Stimulated activated naive CD8-positive, alpha-beta T cell treated with anti-CD3 and anti-CD28 coated beads, Interleukin-15, amount 100 ng/mL, for 72 hours (primary cell): ENCODE measurements around the gene PSD.
A peak's percentile ranks its signal among the peaks of the same experiment; 100 is the strongest.

Experiments used
- ATAC-seq: fragments of 150-1000 bp; cut with Tn5 transposase; 2 replicates; pipeline ENCODE4 v1.10.0; 2021; ENCODE audit warnings: mild to moderate bottlenecking, moderate library complexity
- DNase-seq, 2 donors: peaks; one replicate each; pipeline ENCODE4 v3.0.0; 2021 to 2022
- H3K27ac Mint-ChIP-seq, 2 donors: one replicate each; pipeline ENCODE4 v1.8.0; 2022; ENCODE audit warnings: mild to moderate bottlenecking in 2 of 2, mixed read lengths in 2 of 2, moderate library complexity in 2 of 2
- H3K27me3 Mint-ChIP-seq: one replicate; pipeline ENCODE4 v1.8.0; 2022; ENCODE audit warnings: mixed read lengths
- H3K4me1 Mint-ChIP-seq: one replicate; pipeline ENCODE4 v1.8.0; 2022; ENCODE audit warnings: mild to moderate bottlenecking, mixed read lengths
- H3K4me3 Mint-ChIP-seq, 2 donors: one replicate each; pipeline ENCODE4 v1.8.0; 2022; ENCODE audit warnings: mild to moderate bottlenecking in 2 of 2, mixed read lengths in 2 of 2, moderate library complexity in 1 of 2
- H3K9me3 Mint-ChIP-seq, 2 donors: one replicate each; pipeline ENCODE4 v1.8.0; 2022; ENCODE audit warnings: mixed read lengths in 2 of 2

The PSD gene

DNA sequence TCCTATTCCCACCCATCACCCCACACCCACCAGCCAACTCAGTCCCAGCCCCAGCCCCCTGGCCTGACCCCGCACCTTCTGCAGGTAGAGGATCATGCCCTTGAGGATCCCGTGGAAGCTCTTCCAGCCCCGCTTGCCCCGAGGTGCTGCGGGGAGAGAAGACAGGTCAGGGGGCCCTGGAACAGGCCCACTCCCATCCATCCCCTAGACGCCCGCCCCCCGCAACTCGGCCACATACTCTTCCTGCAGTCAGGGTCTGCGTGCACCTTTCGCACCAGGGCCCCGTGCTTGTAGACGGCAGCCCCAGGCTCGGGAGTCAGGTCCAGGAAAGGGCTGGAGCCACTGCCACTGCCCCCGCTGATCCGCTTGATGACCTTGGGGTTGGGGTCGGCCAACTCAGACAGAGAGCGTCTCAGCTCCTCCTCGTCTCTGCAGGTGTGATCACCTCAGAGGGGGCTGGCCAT is 13.4 kb downstream of the PSD start:
- no peaks in the 10 kb centered on the region for H3K9me3 Mint-ChIP-seq
- peak overlapping the region in 1 of 2 donors; percentile 29 for H3K4me3 Mint-ChIP-seq
- H3K4me1 Mint-ChIP-seq, result peaks cover 87% of the 10 kb centered on the region
- ATAC-seq, result no peak
- no peaks in the 10 kb centered on the region for H3K27me3 Mint-ChIP-seq
- peak in 1 of 2 donors; percentile 45 for DNase-seq
- peak overlapping the region in 1 of 2 donors; percentile 61 for H3K27ac Mint-ChIP-seq

DNA sequence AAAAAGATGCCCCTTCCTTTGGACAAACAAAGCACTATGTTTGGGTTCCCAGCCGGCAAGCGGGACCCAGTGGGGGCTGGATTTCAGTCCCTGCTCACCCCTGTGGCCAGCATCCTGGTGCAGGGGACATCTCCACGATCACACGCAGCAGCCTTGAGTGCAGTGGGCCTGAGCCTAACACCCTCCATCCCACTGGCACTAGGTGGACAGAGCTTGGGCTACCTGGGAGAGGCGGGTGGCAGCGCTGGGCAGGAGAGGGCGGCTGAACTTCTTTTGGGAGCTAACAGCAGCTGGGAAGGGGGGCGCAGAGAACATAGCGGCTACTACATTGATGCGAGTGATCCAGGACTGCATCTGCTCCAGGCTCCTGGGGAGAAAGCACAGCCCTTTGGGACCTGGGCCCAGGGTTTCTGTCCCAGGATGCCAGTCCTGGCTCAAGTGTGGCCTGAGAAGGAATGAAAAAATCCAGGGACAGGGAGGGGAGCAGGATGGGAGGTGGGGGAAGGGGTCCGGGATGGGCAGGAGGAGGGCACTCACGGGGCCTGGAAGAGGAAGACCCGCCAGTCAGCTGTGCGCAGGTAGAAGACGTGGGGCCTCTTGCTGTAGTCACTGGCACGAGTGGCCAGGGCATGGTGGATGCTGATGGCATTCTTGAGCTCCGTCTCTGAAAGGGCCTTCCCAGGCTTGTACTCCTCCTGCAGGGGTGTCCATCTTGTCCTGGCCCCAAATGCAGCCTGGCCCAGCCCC is 14.1 kb downstream of the PSD start:
- peak in 1 of 2 donors; percentile 34 for DNase-seq
- Mint-ChIP-seq H3K27ac (peak overlapping the region in 1 of 2 donors; percentile 61), H3K4me3 (peak overlapping the region in 1 of 2 donors; percentile 35), H3K9me3 (no peaks in the 10 kb centered on the region), H3K4me1 (peaks cover 87% of the 10 kb centered on the region), H3K27me3 (no peaks in the 10 kb centered on the region)
- no peak for ATAC-seq

DNA sequence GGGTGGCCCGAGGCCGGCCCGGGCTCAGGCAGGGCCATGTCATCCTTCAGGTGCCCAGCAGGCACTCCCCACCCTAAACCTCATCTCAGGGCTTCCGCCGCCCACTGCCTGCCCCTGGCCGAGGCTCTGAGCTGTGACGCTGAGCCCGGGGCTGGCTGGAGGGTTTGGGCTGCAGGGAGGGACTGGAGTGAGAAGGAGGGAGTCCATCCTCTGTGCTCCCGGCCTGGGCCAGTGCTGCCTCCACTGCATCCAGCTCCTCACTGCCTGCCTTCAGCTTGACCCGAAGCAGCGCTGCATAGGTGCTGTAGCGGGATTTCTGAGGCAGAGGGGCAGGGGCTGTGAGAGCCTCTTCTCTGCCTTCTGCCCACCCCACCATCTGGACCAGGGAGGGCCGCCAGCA is 15.5 kb downstream of the PSD start:
- Mint-ChIP-seq H3K9me3 (no peaks in the 10 kb centered on the region), H3K27ac (peak overlapping the region in 1 of 2 donors; percentile 61), H3K4me1 (peaks cover 87% of the 10 kb centered on the region), H3K27me3 (no peaks in the 10 kb centered on the region), H3K4me3 (no peak overlapping the region)
- no peak for DNase-seq
- ATAC-seq, result no peak

DNA sequence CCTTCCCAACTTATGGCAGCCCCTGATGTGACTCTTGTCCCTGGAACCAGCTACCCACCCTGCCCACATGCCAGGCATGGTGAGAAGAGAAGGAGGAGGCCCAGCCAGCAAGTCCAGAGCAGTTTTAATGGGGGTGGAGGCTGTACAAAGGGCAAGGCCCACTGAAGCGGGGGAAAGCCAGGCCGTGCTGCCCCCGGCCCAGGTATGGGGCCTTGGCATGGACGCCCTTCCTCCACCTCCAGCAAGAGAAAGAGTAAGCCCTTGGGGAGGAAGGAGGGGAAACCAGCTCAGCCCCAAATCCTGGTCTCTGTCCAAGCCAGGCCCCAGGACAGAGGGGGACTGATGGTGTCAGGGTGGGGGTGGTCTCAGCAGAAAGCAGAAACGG is 16.1 kb downstream of the PSD start:
- ATAC-seq (no peak), DNase-seq (no peak)
- Mint-ChIP-seq H3K4me1 (peaks cover 87% of the 10 kb centered on the region), H3K27me3 (no peaks in the 10 kb centered on the region), H3K27ac (peak overlapping the region in 1 of 2 donors; percentile 65), H3K9me3 (no peaks in the 10 kb centered on the region), H3K4me3 (peak overlapping the region in 1 of 2 donors; percentile 14)

DNA sequence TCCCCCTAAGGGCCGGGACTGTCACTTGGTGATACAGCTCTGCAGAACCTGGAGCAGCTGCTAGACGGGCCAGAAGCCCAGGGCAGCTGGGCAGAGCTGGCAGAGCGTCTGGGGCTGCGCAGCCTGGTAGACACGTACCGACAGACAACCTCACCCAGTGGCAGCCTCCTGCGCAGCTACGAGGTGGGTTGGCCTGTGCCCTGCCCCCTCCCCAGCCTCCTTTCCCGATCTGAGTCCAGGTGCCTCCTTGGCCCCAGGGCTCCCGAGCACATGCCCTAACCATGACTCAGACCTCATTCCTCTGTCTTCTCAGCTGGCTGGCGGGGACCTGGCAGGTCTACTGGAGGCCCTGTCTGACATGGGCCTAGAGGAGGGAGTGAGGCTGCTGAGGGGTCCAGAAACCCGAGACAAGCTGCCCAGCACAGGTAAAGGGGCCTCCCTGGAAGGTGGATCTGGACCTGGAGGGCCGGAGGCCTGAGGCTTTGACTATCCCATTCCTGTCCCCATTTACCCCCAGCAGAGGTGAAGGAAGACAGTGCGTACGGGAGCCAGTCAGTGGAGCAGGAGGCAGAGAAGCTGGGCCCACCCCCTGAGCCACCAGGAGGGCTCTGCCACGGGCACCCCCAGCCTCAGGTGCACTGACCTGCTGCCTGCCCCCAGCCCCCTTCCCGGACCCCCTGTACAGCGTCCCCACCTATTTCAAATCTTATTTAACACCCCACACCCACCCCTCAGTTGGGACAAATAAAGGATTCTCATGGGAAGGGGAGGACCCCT is 16.7 kb downstream of the PSD start:
- Mint-ChIP-seq H3K9me3 (no peaks in the 10 kb centered on the region), H3K27me3 (no peaks in the 10 kb centered on the region), H3K4me3 (peak overlapping the region; percentile 10 to 59), H3K4me1 (peaks cover 87% of the 10 kb centered on the region), H3K27ac (no peak overlapping the region)
- DNase-seq (no peak), ATAC-seq (no peak)

DNA sequence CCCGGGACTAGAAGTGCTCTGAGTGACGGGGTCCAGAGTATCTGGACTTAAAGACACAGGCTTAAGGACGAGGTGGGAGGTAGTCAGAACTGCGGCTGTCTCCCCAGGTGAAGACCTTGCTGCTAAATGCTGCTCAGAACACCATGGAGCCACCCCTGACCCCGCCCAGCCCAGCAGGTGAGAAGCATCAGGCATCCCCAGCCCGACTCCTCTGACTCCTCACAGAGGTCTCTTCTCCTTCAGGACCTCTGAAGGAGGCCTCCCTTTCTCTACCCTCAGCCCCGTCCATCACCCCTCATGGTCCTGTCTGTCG is 17.3 kb downstream of the PSD start:
- Mint-ChIP-seq H3K4me1 (peaks cover 88% of the 10 kb centered on the region), H3K27ac (no peak overlapping the region), H3K4me3 (peak overlapping the region; percentile 3 to 39), H3K9me3 (no peaks in the 10 kb centered on the region), H3K27me3 (no peaks in the 10 kb centered on the region)
- ATAC-seq, result no peak
- DNase-seq, result no peak

DNA sequence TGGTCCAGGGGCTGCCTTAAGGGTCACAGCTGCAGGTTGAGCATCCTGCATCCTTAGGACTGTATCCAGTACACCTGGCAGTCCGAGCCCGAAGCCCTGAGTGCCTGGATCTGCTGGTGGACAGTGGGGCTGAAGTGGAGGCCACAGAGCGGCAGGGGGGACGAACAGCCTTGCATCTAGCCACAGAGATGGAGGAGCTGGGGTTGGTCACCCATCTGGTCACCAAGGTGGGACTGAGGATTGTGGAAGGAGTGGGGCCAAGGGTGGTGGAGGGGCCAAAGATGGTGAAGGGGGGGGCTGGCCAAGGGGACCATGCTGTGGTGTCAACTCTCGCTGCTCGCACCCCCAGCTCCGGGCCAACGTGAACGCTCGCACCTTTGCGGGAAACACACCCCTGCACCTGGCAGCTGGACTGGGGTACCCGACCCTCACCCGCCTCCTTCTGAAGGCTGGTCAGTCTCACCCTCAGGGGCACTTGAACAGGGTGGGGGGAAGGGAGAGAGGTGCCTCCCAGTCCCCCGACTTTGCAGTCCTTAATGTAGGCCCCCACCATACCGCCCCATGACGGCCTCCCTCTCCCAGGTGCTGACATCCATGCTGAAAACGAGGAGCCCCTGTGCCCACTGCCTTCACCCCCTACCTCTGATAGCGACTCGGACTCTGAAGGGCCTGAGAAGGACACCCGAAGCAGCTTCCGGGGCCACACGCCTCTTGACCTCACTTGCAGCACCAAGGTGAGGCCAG is 17.8 kb downstream of the PSD start:
- no peaks in the 10 kb centered on the region for H3K27me3 Mint-ChIP-seq
- peak overlapping the region in 1 of 2 donors; percentile 80 for H3K27ac Mint-ChIP-seq
- peak overlapping the region; percentile 39 to 82 for H3K4me3 Mint-ChIP-seq
- H3K4me1 Mint-ChIP-seq, result peaks cover 86% of the 10 kb centered on the region
- H3K9me3 Mint-ChIP-seq, result no peaks in the 10 kb centered on the region
- ATAC-seq, result no peak
- DNase-seq, result no peak

DNA sequence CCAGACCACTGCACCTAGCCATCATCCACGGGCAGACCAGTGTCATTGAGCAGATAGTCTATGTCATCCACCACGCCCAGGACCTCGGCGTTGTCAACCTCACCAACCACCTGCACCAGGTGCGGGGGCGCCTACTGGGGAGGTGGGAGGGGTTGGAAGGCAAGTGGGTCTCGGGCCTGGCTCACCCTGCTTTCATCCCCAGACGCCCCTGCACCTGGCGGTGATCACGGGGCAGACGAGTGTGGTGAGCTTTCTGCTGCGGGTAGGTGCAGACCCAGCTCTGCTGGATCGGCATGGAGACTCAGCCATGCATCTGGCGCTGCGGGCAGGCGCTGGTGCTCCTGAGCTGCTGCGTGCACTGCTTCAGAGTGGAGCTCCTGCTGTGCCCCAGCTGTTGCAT is 18.5 kb downstream of the PSD start:
- no peaks in the 10 kb centered on the region for H3K27me3 Mint-ChIP-seq
- peak overlapping the region; percentile 82 to 96 for H3K4me3 Mint-ChIP-seq
- ATAC-seq, result no peak
- peaks cover 79% of the 10 kb centered on the region for H3K4me1 Mint-ChIP-seq
- H3K9me3 Mint-ChIP-seq, result no peaks in the 10 kb centered on the region
- DNase-seq, result no peak
- H3K27ac Mint-ChIP-seq, result peak overlapping the region in 1 of 2 donors; percentile 80

DNA sequence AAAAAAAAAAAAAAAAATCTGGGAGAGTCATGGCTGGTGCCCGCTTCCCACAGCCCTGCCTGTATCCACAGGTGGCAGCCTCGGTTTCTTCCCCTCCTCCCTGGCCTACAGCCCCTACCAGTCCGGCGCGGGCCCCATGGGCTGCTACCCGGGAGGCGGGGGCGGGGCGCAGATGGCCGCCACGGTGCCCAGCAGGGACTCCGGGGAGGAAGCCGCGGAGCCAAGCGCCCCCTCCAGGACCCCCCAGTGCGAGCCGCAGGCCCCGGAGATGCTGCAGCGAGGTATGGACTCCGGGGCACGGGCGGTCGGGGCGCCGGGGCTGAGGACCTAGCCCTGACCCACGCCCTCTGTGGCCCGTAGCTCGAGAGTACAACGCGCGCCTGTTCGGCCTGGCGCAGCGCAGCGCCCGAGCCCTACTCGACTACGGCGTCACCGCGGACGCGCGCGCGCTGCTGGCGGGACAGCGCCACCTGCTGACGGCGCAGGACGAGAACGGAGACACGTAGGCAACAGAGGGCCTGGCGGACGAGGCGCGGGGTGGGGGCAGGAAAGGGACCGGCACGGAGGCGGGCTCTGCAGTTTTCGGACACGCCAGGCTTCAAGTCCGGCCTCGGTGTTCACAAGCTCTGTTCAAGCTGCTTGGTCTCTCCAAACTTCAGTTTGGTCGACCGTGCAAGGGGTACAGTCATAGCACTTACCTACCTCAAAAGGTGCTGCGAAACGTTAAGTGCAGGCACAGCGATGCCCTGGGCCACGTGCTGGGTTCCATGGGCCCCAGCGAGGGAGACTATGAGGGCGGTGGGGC is 19.2 kb downstream of the PSD start:
- Mint-ChIP-seq H3K4me3 (peak overlapping the region; percentile 86 to 96), H3K27ac (peak overlapping the region; percentile 33 to 87), H3K9me3 (no peaks in the 10 kb centered on the region), H3K27me3 (no peaks in the 10 kb centered on the region), H3K4me1 (peaks cover 72% of the 10 kb centered on the region)
- peak; percentile 89 to 91 for DNase-seq
- peak; percentile 58 for ATAC-seq

DNA sequence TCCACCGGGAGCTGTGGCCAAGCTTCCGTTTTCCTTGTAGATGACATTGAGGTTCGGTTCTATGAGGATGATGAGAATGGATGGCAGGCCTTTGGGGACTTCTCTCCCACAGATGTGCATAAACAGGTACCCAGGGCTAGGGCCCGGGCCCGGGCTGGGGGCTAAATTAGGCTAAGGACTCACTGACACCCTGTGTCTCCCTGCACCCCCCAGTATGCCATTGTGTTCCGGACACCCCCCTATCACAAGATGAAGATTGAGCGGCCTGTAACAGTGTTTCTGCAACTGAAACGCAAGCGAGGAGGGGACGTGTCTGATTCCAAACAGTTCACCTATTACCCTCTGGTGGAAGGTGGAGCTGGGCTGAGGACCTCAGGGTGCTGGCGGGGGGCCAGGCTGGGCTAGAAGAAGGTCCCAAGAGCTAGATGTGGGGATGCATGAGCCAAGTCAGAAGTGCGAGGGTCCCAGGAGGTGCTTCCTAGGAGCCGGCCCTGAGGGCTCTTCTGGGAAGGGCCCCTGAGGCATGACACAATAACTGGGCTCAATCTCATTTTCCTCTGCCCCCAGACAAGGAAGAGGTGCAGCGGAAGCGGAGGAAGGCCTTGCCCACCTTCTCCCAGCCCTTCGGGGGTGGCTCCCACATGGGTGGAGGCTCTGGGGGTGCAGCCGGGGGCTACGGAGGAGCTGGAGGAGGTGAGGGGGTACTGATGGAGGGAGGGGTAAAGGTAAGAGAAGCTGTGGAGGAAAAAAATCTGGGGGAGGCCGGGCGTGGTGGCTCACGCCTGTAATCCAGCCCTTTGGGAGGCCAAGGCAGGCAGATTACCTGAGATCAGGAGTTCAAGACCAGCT is 20.2 kb downstream of the PSD start:
- H3K4me1 Mint-ChIP-seq, result peaks cover 70% of the 10 kb centered on the region
- H3K9me3 Mint-ChIP-seq, result no peaks in the 10 kb centered on the region
- H3K4me3 Mint-ChIP-seq, result peak overlapping the region; percentile 86 to 96
- H3K27ac Mint-ChIP-seq, result peak overlapping the region; percentile 33 to 76
- H3K27me3 Mint-ChIP-seq, result no peaks in the 10 kb centered on the region
- ATAC-seq (no peak), DNase-seq (peak in 1 of 2 donors; percentile 21)

DNA sequence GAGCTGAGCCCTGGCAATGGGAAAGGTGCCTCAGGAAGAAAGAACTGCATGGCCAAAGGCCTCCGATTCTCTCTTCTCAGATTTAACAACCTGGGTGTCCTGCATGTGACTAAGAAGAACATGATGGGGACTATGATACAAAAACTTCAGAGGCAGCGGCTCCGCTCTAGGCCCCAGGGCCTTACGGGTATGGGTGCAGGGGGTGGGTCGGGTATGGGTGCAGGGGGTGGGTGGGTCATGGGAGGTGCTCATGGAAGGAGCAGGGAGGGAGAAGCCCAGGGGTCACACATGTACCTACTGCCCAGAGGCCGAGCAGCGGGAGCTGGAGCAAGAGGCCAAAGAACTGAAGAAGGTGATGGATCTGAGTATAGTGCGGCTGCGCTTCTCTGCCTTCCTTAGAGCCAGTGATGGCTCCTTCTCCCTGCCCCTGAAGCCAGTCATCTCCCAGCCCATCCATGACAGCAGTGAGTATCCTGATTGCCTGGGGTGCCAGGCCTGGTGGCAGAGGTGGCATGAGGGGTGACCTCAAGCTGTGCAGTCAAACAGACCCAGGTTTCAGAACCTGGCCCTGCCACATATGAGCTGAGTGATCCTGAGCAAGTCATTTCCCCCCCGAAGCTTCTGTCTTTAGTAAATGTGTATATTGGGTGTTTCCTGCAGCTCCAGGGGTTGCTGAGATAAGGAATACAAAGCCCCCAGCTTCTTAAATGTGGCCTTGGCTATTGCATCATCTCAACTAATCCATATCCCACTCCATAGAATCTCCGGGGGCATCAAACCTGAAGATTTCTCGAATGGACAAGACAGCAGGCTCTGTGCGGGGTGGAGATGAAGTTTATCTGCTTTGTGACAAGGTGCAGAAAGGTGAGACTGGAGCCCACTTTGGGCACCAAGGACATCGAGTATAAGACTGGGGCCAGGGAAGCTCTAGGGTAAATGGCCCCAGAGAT is 21.1 kb downstream of the PSD start:
- peak overlapping the region; percentile 86 to 96 for H3K4me3 Mint-ChIP-seq
- no peak for ATAC-seq
- no peaks in the 10 kb centered on the region for H3K27me3 Mint-ChIP-seq
- H3K4me1 Mint-ChIP-seq, result peaks cover 76% of the 10 kb centered on the region
- H3K9me3 Mint-ChIP-seq, result no peaks in the 10 kb centered on the region
- peak overlapping the region; percentile 71 to 98 for H3K27ac Mint-ChIP-seq
- DNase-seq, result peak in 1 of 2 donors; percentile 20

DNA sequence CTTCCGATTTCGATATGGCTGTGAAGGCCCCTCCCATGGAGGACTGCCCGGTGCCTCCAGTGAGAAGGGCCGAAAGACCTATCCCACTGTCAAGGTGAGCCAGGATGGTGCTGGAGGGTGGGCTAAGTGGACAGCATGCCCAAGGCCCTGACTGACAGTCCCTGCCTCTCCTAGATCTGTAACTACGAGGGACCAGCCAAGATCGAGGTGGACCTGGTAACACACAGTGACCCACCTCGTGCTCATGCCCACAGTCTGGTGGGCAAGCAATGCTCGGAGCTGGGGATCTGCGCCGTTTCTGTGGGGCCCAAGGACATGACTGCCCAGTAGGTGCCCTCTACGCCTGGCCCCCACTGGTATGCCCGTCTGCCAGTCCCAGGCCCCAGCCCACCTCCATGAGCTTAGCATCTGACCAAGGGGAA is 21.8 kb downstream of the PSD start:
- no peak for DNase-seq
- H3K9me3 Mint-ChIP-seq, result no peaks in the 10 kb centered on the region

DNA sequence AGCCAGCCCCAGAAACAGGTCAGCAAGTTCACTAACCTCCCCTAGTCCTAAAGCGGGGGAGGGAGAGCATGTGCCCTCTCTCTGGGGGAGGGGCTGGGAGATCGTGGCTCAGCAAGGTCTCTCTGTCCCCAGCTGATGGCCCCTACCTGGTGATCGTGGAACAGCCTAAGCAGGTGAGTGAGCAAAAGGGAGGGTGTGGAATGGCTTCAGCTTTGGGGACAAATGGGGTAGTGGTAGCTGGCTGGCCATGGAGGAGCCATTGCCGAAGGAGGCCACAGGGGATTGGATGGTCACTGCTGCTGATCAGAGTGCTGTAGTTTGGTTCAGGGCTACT is 22.3 kb downstream of the PSD start:
- Mint-ChIP-seq H3K9me3 (no peaks in the 10 kb centered on the region), H3K4me3 (peak overlapping the region; percentile 86 to 96), H3K27ac (peak overlapping the region; percentile 98 to 99), H3K4me1 (peaks cover 70% of the 10 kb centered on the region), H3K27me3 (no peaks in the 10 kb centered on the region)
- DNase-seq (peak in 1 of 2 donors; percentile 31), ATAC-seq (no peak)

More for the DNA sequence above, 21.8 kb downstream of the PSD start:
- Mint-ChIP-seq H3K27me3 (no peaks in the 10 kb centered on the region), H3K27ac (peak overlapping the region; percentile 98 to 99), H3K4me3 (peak overlapping the region; percentile 86 to 96), H3K4me1 (peaks cover 74% of the 10 kb centered on the region)
- ATAC-seq, result no peak
